Stimulated activated CD4-positive, alpha-beta T cell treated with anti-CD3 and anti-CD28 coated beads, Interleukin-1b, Interleukin-23, amount 100 ng/mL, for 4 hours (primary cell): ENCODE measurements around the gene SKIC8.

ENCODE experiments used
- DNase-seq, 2 donors: peaks; one replicate each; pipeline ENCODE4 v3.0.0-alpha.2; 2020; ENCODE audit warnings: low read depth in 2 of 2

The SKIC8 gene

DNA sequence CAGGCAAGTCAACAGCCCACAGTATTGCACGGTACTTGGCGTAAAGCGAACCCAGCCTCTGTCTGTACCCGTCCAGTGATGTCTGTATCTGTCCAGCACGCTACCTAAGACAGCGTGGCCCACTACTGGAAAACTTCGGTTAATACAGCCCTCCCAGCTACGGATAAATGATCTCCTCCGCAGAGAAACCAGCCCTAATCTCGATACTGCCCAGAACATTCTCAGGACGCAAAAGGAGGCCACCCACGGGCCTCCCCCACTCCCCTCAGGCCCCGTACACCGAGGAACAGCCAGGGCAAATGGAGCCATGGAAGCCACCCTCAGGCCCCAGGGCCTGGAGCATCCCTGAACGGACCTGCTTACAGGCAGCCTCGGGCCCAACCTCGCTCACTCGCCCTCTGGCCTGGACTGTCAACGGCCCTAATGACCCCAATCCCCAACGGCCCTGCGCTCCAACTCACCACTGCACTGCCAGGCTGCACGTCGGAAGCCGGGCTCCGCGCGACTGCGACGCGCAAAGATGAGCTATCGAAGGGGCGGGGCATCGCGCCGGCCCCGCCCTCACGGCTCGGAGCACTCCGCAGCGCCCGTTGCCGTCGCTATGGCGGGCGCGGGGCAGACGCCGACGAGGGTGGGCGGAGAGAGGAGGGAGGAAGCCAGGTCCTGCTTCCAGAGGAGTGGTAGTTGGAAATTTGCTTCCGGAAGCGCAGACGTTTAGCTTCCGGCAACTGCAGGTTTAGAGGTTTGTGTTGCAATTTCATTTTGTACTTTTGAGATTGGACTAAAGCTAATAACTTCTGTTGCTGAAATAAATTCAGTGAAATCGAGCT is at the start of gene SKIC8:
Gene SKIC8 (minus strand): TSS at position 509 of the 830 bp plus-strand sequence. CDS start 3,923 bp downstream, outside the sequence.
- DNase-seq: peak; percentile 79 to 88

DNA sequence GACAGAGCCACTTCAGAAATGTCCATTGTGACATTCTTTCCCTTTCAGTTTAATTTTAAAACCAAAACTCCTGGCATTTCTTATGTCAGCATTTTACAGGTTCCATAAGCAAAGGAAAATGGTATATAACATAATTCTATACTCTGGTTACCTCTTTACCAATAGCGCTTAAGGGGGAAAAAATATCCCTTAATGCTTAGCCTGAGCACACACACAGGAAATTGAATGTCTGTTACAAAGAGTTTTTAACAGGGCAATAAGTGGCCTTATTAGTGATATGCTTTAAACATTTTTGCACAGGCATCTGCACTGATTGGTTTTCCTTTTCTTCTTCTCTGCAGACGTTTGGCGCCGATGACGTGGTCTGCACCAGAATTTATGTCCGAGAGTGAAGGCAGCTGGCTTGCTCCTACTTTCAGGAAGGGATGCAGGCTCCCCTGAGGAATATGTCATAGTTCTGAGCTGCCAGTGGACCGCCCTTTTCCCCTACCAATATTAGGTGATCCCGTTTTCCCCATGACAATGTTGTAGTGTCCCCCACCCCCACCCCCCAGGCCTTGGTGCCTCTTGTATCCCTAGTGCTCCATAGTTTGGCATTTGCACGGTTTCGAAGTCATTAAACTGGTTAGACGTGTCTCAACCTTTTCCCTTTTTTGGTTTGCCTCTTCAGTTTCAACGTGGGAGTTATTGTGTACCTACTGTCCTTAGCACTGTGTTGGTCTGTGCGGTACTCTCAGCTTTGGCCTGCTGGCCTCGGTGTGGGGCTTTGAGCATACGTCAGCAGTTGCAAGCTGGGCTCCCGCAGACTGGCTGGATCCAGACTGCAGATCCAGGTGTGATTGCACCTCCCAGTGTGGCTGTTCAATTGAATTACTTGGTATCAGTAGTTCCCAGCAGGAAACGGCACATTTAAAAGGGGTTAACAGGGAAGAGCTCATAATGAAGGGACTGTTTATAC is 48.5 kb upstream of the SKIC8 start:
- no peak for DNase-seq

DNA sequence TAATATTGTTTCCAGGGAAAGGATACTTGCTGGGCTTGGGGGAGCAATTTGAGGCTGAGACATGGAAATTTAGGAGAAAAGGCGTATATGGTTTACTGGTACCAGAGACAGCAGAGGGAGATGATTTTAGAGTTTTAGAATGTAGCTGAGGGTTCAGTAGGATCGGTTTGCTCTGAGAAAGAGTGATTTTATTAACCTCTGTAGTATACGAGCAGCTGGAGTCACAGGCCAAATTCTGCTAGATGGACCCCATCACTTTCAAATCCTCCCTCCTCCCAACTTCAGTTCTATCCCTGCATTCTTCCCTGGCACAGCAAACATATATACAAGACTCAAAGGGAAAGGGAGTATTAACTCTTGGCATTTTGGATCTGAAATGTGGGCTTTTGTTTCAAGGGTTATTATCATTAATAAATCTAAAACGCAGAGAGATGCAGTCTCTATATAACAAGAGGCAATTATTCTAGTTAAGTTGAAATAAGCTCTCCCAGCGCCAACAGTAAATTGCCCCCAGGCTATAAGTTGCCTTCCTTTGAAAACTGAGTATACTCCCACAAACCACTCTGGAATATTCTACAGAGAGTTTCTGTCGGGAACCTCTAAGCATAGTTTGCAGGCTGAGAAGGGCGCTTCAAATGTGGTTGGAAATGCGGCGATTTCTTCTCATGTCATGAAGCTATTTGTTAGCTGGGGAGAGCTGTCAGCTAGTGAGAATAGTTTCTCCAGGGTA is 46.2 kb upstream of the SKIC8 start:
- no peak for DNase-seq

DNA sequence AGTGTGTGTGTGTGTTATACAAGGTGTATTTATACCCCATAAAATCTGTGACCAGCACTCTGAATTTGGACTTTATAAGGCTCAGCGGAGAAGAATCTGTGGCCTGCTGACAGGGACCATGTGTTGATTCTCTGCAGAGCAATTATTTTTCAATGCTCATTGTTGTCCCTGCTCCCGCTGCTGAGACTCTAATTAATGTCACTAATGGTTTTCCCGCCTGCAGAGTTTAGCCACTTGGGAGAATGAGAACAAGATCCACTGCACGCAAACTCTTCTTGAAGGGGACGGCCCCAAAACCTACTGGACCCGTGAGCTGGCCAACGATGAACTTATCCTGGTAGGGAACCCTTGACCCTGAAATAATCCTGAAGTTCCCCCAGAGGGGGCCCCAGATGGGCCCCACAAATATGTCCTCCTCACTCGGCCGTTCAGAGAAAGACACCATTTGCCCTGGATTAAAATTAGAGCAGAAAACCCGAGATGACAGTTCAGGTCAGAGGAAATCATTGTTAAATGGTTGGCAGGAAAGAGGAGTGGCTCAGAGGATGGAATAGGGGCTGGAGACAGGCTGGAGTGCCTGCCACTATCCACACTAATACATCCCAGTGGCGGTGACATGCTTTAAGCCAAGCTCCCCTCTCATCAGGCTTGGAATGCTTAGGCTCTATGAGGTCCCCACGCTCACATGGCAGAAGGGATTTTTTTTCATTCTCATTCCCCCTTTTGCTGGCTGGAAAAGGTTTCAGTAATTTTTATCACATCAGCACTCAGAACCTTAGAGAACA is 44.1 kb upstream of the SKIC8 start:
- no peak for DNase-seq

DNA sequence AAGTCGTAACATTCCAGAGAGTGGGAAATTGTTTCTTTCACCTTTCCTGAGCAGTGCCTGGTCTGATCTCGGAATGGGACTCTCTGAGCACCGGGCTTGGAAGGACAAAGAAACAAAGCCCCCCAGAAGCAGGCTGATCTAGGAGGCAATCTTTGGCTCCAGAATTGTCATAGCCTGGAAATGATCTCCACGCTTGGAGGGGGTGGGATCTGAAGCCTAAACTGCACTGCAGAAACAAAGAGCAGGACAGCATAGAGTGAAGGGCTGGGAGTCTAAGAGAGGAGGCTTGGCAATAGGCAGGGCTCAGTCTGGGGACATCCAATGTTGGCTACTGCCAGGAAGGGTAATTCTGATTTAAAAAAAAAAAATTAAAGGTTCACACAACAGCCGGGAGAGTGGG is 42.6 kb upstream of the SKIC8 start:
- DNase-seq: no peak

DNA sequence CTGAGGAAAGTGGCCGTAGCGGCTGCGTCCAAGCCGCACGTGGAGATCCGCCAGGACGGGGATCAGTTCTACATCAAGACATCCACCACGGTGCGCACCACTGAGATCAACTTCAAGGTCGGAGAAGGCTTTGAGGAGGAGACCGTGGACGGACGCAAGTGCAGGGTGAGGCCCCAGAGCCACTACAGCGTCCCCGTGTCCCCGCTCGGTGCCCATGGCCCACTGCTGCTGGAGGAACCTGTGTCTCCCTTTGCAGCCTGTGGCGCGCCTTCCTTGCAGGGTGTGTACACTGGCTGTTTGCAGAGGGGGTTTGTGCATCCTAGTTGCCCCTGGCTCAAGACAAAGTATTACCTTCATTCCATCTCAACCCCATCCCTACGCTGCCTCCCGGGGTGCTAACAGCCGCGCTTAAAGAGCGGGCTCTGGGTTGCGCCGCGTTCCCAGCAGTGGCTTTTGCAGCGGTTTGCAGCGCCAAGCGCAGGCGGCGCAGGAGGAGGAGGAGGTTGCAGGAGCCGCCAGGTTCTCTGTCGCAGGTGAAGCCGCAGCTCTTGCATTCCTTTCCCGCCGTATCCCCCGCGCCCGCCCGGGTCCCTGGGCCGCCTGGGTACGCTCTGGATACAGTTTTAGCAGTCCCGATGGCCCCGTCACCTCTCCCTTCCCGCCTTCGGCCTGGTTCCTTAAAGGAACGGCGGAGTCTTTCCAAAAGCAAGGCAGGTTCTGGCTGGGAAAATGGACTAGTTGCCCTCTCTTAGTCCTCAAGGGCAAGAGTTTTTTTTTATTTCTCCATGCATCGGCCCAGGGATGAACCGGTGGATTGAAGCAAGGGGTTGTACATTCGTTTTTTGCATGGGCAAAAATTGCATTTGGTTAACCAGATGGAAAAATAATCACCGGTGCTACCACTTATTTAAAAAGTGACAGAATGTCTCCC is 41.9 kb upstream of the SKIC8 start:
- no peak for DNase-seq

DNA sequence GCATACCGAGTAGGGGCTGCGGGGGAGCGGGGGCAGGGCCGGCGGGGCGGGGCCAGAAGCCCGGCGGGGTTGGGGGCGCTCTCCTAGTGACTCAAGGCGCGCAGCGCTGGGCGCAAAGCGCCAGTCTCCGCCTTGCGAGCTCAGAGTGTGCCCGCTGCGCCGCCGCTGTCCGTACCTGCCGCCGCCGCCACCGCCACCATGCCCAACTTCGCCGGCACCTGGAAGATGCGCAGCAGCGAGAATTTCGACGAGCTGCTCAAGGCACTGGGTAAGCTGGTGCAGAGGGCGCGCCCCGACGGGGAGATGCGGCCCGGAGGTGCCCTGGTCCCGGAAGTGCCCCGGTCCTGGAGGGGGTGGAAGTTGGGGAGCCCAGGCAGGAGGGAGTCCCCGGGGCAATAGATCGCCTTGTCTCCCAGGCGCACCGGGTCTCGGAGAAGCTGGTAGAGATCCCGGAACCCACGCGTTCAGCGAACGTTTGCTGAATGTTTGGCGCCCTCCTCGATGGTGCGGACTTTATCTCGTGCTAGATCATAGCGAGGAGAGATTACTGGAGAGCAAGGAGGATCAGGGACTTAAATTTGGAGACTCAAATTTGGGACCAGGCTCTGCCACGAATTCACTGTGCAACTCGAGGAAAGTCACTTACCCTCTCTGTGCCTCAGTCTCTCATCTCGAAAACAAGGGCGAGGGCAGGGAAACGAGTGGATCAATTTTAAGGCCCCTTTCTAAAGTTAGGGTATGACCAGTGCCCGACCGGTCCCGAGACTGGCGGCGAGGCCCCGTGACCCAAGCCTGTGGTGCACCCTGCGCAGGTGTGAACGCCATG is 41.0 kb upstream of the SKIC8 start, which contains the start of gene CRABP1:
Gene CRABP1 (plus strand): TSS at position 123 of the 826 bp plus-strand sequence. CDS start 76 bp downstream, at position 199.
- DNase-seq: no peak

DNA sequence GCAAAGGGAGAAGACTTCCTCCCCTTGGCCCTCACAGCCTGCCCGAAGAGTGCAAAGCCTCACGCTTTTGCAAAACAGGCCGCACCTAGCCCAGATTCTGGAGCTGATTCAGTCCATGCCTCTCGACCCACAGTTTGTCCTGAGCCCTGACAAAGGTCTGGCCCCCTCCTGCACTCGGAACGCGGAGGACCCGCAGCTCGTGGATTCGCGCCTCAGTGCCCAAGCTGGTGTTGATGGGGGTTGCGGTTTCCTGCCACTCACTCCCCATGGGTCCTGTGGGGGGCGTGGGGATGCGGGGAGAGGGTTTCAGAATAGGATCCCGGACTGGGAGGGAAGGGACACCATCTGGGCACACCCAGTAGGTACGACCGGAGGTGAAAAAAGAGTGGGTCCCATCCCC is 40.1 kb upstream of the SKIC8 start:
- DNase-seq: no peak

DNA sequence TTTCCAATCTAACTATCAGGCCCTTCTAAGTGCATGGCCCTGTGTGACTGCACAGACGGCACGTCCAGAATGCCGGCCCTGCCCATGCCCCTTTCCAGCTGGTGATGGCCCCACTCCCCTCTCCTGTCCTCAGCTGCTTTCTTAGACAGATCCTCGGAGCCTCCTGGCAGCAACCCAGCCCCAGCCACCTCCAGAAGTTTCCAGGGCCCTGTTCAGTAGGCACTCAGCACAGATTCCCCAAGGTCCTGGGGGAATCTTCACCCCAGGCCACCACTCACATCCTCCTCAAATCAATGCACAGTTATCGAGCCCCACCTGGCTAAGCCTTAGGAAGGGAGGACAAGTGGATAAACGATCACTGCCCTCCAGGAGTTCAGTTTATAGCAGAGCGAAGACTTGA is 39.4 kb upstream of the SKIC8 start:
- no peak for DNase-seq

DNA sequence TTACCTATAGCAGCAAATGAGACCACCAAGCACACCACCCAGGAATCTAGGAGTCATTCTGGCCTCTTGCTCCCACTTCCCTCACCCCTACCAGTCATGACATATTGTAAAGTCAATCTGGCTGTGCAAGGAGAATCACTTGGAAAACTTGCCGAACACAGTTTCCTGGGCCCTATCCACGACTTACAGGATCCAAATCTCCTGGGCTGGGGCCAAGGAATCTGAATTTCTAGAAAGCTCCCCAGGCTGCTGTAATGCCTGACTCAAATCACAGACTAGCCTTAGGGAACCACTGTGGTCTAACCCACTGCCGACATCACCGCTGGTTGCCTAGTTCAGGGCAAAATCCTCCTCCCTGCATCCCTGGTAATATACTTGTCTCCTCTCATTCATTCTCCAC is 36.6 kb upstream of the SKIC8 start:
- no peak for DNase-seq

DNA sequence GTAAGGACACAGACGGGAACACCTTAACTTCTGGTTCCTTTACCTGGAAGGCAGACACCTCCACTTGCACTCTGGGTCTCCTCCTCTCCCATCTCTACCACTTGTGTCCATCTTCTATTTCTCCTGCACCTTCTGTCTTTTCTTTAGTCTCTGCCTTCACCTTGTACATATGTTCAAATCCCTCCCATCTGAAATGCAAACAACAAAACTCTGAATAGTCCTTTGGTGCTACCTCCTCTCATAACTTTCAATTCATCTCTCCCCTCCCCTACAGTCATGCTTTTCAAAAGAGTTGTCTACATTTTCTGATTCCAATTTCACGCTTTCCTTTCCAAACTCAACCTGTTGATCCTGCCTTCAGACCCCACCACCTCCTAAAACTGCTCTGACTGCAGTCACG is 35.4 kb upstream of the SKIC8 start:
- no peak for DNase-seq

DNA sequence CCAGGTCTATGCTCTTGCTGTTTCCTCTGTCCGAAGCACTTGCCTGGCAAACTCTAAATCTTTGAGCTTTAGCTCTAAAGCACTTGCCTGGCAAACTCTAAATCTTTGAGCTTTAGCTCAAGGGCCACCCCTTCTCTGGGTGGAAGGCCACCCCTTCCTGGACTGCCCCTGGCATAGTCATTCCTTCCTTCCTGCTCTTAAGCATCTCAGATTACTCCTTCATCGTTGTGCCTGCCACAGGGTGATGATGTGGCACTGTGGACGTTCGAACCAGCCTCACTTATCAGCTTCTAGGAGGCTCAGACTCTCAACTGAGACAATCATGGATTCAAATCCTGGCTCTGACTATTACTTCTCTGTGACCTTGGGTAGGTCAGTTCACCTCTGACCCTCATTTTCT is 30.2 kb upstream of the SKIC8 start:
- DNase-seq: no peak

DNA sequence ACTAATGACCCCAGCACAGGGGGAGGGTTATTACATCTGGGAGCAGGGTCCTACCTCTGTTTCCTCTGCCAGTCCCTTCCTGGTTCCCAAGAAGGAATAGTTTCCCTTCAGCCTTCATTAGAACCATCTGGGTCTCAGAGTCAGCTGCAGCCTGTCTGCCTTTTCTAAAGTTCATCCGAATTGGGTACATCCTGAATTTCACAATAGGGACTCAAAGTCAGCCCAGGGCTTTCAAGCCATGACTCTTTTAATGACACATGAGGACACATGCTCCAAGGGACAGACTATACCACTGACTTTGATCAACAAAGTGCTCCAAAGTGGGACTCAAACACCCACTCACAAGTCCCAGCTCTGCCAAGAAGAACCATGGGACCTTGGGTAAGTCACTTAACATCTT is 28.1 kb upstream of the SKIC8 start:
- DNase-seq: no peak

DNA sequence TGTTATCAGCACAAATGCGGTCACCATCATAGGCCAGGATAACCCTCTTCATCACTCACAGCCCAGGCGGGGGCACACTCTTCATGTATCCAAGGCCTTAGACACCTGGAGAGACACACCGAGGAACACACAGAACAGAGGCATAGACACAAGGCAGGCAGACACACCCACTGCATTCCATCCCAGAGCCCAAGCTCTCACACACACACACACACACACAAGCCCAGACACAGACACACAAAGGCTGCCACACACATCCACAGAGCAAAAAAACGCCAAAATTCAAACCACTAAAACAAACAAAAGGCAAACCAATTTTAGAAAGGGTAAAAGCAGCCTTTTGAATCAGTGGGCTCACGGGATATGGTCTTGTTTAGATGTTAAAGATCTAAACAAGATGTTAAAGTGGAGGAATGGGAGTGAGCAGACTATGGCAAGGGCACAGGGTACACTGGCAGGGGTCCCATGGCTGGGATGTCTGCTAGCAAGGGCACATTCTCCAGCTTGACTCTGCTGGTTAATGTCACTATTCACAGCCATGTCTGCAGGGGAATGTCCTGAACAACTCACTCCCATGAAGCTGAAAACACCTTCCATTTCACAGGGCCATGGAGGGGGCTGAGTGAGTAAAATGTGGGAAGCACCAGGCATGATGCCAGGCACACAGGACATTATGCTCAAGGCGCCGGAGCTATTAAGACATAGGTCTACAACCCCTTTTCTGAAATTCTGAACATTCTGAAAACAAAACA is 25.9 kb upstream of the SKIC8 start:
- DNase-seq: no peak

DNA sequence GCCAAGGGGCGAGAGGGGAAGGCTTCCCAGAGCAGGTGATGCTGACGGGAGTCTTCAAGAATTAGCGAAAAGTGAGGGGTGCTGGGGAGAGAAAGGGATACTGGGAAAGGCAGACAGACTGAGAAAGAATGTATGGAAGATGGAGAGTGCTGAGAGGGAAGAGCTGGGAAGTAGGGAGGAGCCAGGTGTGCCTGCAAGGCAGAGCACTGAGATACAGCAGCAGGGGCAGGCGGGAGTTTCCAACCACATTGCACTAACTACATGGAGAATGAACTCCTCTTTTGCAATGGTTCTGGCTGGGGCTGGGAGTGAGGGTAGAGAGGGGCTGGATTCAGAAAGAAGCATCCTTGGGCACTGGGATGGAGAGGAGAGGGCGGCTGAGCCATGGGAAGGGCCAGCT is 24.7 kb upstream of the SKIC8 start:
- no peak for DNase-seq

DNA sequence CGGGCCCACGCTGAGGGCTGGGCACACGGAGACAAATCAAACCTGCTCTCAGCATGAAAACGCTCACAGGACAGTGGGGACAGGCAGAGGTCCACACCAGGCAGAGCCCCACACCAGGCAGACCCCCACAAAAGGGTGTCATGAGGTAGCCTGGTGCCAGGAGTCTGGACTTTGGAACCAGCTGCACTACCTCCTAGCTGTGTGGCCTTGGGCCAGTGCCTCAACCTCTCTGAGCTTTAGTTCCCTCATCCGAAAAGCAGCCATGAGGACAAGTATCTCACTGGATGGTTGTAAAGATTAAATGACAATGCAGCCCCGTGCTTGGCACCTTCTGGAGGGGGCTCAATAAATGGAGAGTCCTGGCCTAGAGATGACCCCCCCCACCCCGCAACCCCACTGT is 24.3 kb upstream of the SKIC8 start:
- DNase-seq: no peak

DNA sequence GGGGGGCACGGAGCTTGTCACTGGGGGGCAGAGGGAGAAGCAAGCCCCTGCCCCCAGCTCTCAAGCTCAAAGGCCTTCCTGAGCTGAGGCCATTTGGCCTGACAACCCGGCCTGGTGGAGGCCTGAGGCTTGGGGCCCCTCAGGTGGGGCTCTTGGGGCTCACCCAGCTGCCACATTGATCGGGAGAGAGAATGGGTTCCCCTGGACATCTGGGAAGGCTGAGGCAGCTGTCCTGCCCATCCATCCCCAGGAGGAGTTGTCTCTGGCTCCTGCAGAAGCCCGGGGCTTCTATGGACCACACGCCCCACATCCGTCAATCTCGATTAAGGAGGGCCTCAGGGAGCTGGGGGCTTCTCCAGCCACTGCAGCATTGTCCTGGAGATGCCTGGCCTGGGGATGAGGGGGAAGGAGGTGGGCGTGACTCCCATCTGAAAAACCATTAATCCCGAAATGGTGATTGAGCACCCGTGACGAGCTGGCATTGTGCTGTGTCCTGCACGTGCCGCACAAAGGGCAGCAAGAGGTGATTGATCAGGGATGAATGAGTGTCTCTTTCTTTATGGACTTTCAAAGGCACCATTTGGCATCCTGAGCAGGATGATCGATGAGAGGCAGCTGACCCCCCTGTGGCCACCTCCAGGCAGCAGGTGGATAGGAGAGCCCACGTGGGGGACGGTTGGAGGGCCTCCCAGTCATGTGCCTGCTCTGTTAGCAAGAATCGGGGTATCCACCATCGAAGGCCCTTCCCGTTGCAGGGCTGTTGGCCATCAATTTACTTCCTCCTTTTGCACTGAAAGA is 23.5 kb upstream of the SKIC8 start:
- no peak for DNase-seq

DNA sequence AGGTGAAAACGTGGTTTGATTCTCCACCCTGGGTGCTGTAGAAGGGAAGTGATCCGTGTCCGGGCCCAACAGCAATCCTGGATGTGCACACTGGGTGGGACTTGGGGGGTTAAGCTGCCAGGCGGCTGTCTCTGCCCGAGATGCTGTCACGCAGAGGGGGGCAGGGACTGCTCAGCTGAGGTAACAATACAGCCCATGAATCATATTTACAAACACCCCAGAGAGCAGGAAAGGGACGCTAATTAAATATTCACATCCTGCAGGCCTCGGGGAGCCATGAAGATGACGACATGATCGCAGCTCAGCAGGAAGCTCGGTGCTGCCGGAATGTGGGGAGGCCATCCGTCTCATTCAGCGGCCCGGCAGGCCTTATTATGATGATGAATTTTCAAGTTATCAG is 22.8 kb upstream of the SKIC8 start:
- no peak for DNase-seq
